HS-27A (cell line): Measurements from ENCODE around the gene FMNL2.

Experiments used
- DNase-seq: peaks from one replicate; pipeline ENCODE4 v3.0.0-alpha.2; 2012; ENCODE audit warnings: low read depth, missing footprints

FMNL2 gene

GRCh38 chr2:152405206-152406118 is 70.5 kb downstream of the FMNL2 start:
- DNase-seq: no peak

- DNase-seq: no peak
Observed at GRCh38 chr2:152406119-152406835, 71.3 kb downstream of the FMNL2 start.

GRCh38 chr2:152406836-152407161 is 71.8 kb downstream of the FMNL2 start:
- DNase-seq: no peak

GRCh38 chr2:152407204-152407721 is 72.3 kb downstream of the FMNL2 start:
- no peak for DNase-seq

GRCh38 chr2:152407806-152408205 is 72.8 kb downstream of the FMNL2 start:
- DNase-seq: no peak

- no peak for DNase-seq
Observed at GRCh38 chr2:152408254-152408653, 73.3 kb downstream of the FMNL2 start.

GRCh38 chr2:152409386-152410164 is 74.6 kb downstream of the FMNL2 start:
- DNase-seq: no peak

GRCh38 chr2:152410165-152410597 is 75.2 kb downstream of the FMNL2 start:
- no peak for DNase-seq

- no peak for DNase-seq
Observed at GRCh38 chr2:152411154-152411553, 76.2 kb downstream of the FMNL2 start.

- no peak for DNase-seq
Observed at GRCh38 chr2:152413228-152414030, 78.5 kb downstream of the FMNL2 start.

- no peak for DNase-seq
Observed at GRCh38 chr2:152415231-152415642, 80.3 kb downstream of the FMNL2 start.

- no peak for DNase-seq
Observed at GRCh38 chr2:152415796-152416195, 80.8 kb downstream of the FMNL2 start.

- no peak for DNase-seq
Observed at GRCh38 chr2:152418688-152419087, 83.7 kb downstream of the FMNL2 start.

- DNase-seq: no peak
Observed at GRCh38 chr2:152419944-152420343, 85.0 kb downstream of the FMNL2 start.

GRCh38 chr2:152420363-152420762 is 85.4 kb downstream of the FMNL2 start:
- no peak for DNase-seq

- no peak for DNase-seq
Observed at GRCh38 chr2:152420936-152421335, 86.0 kb downstream of the FMNL2 start.

GRCh38 chr2:152421521-152422370 is 86.8 kb downstream of the FMNL2 start:
- peak; percentile 52 for DNase-seq

- DNase-seq: no peak
Observed at GRCh38 chr2:152423684-152424083, 88.7 kb downstream of the FMNL2 start.

- no peak for DNase-seq
Observed at GRCh38 chr2:152425765-152426727, 91.1 kb downstream of the FMNL2 start.
